ENCODE results near the gene DEXI. TPM values are rescaled to one million over a fixed set of nuclear protein-coding genes. Genes with fewer than 3 reads are reported as not detected.

DEXI gene
- total and polyA plus RNA-seq, 9 of the 15 experiments (the other 6 are each of a cell fraction or from before 2014, with no cell fraction given): 2.9 to 40.1 (median 22.0) TPM

DNA sequence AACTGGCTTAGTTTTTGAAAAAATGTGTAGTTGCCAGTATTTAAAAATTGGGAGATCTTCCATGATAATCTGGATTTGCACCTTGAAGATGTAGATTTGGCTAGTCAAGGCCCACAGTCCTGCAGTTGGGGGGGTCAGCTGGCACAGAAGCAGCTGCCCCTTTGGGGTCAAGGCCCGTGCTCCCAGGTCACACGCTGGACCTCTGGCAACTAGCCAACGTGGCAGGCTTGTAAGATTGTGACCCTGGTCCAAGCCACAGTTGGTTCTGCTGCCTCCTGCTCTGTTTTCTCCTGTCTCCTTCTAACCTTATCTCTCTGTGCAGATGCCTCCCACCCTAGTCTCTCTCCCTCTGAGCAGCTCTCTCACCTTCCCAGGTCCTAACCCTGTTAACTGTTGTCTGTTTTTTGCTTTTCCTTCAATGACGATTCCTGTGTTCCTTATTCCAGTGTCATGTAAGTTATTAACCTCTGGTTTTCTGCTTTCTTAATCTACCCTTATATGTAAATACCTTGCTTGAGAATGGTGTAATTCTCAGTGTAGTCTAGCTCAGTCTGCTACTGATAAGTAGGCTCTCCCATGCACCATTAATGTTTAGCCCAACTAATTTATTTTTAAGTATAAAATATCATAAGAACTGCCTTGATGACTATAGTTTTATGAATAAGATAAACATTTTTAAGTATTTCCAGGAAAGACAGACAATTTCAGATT, 30.0 kb upstream of the DEXI start (continued):
- TF ChIP-seq, protein P1, sequence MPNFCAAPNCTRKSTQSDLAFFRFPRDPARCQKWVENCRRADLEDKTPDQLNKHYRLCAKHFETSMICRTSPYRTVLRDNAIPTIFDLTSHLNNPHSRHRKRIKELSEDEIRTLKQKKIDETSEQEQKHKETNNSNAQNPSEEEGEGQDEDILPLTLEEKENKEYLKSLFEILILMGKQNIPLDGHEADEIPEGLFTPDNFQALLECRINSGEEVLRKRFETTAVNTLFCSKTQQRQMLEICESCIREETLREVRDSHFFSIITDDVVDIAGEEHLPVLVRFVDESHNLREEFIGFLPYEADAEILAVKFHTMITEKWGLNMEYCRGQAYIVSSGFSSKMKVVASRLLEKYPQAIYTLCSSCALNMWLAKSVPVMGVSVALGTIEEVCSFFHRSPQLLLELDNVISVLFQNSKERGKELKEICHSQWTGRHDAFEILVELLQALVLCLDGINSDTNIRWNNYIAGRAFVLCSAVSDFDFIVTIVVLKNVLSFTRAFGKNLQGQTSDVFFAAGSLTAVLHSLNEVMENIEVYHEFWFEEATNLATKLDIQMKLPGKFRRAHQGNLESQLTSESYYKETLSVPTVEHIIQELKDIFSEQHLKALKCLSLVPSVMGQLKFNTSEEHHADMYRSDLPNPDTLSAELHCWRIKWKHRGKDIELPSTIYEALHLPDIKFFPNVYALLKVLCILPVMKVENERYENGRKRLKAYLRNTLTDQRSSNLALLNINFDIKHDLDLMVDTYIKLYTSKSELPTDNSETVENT (CRISPR knock-in tag; IDR thresholded peaks at IDR 0.05): 0 out of 2 replicates have a peak, but pooled peaks have one; percentile 64
- TF ChIP-seq NEUROD1 (IDR thresholded peaks at IDR 0.05; ENCODE audit: borderline replicate concordance, low read depth, low read length, partially characterized antibody): peak; percentile 89
- TF ChIP-seq RCOR1 (IDR thresholded peaks at IDR 0.05; ENCODE audit: borderline replicate concordance in 1 of 2, low read depth in 2 of 2, low read length in 2 of 2): peak; percentile 36 to 94; a peak in 3 of 4 replicates
- peak; percentile 88 for TF ChIP-seq OTX1 (CRISPR knock-in tag; IDR thresholded peaks at IDR 0.05)
- TF ChIP-seq MBD2 (IDR thresholded peaks at IDR 0.05; ENCODE audit: borderline replicate concordance, low read depth): peak; percentile 81
- no peak for TF ChIP-seq C11orf30 (IDR thresholded peaks at IDR 0.05; ENCODE audit: low read depth)
- TF ChIP-seq, protein P2, sequence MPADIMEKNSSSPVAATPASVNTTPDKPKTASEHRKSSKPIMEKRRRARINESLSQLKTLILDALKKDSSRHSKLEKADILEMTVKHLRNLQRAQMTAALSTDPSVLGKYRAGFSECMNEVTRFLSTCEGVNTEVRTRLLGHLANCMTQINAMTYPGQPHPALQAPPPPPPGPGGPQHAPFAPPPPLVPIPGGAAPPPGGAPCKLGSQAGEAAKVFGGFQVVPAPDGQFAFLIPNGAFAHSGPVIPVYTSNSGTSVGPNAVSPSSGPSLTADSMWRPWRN (IDR thresholded peaks at IDR 0.05; ENCODE audit: low read depth): peak; percentile 89
- 0 out of 2 replicates have a peak, but pooled peaks have one; percentile 32 for TF ChIP-seq GABPB1 (CRISPR knock-in tag; IDR thresholded peaks at IDR 0.05)
- peak; percentile 75 for TF ChIP-seq EP400 (IDR thresholded peaks at IDR 0.05)
- no peak; the same call in 1 of the 2 replicates for TF ChIP-seq MYBL2 (IDR thresholded peaks at IDR 0.05; ENCODE audit: low read depth)
- TF ChIP-seq MYBL2 (CRISPR knock-in tag; IDR thresholded peaks at IDR 0.05; ENCODE audit: borderline replicate concordance): no peak
- TF ChIP-seq, protein P3, sequence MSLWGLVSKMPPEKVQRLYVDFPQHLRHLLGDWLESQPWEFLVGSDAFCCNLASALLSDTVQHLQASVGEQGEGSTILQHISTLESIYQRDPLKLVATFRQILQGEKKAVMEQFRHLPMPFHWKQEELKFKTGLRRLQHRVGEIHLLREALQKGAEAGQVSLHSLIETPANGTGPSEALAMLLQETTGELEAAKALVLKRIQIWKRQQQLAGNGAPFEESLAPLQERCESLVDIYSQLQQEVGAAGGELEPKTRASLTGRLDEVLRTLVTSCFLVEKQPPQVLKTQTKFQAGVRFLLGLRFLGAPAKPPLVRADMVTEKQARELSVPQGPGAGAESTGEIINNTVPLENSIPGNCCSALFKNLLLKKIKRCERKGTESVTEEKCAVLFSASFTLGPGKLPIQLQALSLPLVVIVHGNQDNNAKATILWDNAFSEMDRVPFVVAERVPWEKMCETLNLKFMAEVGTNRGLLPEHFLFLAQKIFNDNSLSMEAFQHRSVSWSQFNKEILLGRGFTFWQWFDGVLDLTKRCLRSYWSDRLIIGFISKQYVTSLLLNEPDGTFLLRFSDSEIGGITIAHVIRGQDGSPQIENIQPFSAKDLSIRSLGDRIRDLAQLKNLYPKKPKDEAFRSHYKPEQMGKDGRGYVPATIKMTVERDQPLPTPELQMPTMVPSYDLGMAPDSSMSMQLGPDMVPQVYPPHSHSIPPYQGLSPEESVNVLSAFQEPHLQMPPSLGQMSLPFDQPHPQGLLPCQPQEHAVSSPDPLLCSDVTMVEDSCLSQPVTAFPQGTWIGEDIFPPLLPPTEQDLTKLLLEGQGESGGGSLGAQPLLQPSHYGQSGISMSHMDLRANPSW (CRISPR knock-in tag; IDR thresholded peaks at IDR 0.05): no peak
- TF ChIP-seq ZNF263 (CRISPR knock-in tag; IDR thresholded peaks at IDR 0.05; ENCODE audit: borderline replicate concordance): peak; percentile 66; the same call in 1 of the 2 replicates
- peak; percentile 99 for TF ChIP-seq CBFA2T2 (conservative IDR thresholded peaks at IDR 0.05)
- TF ChIP-seq HDAC1 (IDR thresholded peaks at IDR 0.05): peak; percentile 92 to 97; a peak in 3 of 4 replicates
- no peak for TF ChIP-seq ZNF3 (CRISPR knock-in tag; IDR thresholded peaks at IDR 0.05)
- peak; percentile 1 to 72; a peak in 3 of 4 replicates for TF ChIP-seq MAZ (CRISPR knock-in tag; conservative IDR thresholded peaks at IDR 0.05 in 1 of 2, IDR thresholded peaks at IDR 0.05 in 1 of 2)
- TF ChIP-seq GATA2 (CRISPR knock-in tag; IDR thresholded peaks at IDR 0.05): peak; percentile 94
- peak; percentile 95 for TF ChIP-seq HDAC2 (IDR thresholded peaks at IDR 0.05)
- peak; percentile 98 for TF ChIP-seq NBN (IDR thresholded peaks at IDR 0.05; ENCODE audit: low read depth)
- peak; percentile 92 for TF ChIP-seq DMBX1 (CRISPR knock-in tag; IDR thresholded peaks at IDR 0.05; ENCODE audit: borderline replicate concordance)
- TF ChIP-seq HLTF (IDR thresholded peaks at IDR 0.05): peak; percentile 93

Measured in K562 (cell line).